Measurements from ENCODE around the gene TSHZ2.

DNA sequence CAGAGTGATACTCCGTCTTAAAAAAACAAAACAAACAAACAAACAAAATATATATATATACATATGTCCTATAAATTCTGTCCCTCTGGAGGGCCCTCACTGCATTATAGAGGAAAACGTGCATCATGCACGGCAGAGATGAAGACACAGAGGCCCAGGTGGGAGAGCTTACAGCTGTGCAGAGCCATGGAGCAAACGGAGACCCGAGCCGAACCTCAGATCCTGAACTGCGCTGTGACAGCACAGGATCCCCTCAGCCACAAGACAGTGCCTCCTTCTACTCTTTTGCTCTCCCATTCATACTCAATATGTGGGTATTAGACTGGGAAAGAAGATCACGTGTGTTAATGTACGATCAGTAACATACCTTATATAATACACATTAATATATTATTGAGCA, 539.9 kb downstream of the TSHZ2 start:
- TF ChIP-seq, protein P1, sequence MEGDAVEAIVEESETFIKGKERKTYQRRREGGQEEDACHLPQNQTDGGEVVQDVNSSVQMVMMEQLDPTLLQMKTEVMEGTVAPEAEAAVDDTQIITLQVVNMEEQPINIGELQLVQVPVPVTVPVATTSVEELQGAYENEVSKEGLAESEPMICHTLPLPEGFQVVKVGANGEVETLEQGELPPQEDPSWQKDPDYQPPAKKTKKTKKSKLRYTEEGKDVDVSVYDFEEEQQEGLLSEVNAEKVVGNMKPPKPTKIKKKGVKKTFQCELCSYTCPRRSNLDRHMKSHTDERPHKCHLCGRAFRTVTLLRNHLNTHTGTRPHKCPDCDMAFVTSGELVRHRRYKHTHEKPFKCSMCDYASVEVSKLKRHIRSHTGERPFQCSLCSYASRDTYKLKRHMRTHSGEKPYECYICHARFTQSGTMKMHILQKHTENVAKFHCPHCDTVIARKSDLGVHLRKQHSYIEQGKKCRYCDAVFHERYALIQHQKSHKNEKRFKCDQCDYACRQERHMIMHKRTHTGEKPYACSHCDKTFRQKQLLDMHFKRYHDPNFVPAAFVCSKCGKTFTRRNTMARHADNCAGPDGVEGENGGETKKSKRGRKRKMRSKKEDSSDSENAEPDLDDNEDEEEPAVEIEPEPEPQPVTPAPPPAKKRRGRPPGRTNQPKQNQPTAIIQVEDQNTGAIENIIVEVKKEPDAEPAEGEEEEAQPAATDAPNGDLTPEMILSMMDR (IDR thresholded peaks at IDR 0.05 in 2 of 3, conservative IDR thresholded peaks at IDR 0.05 in 1 of 3; ENCODE audit: borderline replicate concordance in 1 of 3, insufficient read depth in 1 of 3, low read depth in 2 of 3, low read length in 2 of 3), result no peak
- TF ChIP-seq POLR2A (IDR thresholded peaks at IDR 0.05; ENCODE audit: borderline replicate concordance, extremely low read depth, insufficient read depth, insufficient read length) (no peak), POLR2AphosphoS5 (IDR thresholded peaks at IDR 0.05; ENCODE audit: low read depth, low read length) (no peak), EGR1 (IDR thresholded peaks at IDR 0.05; ENCODE audit: low read depth) (no peak), EZH2phosphoT487 (IDR thresholded peaks at IDR 0.05; ENCODE audit: borderline replicate concordance) (no peak), CBX3 (IDR thresholded peaks at IDR 0.05; ENCODE audit: low read depth) (no peak), YY1 (IDR thresholded peaks at IDR 0.05; ENCODE audit: extremely low read depth, insufficient replicate concordance, low read depth, low read length) (no peak)

All from HCT116 (cell line).